GM15510 (cell line): ENCODE measurements around the gene APBB2.

ENCODE experiments used
- POLR2A ChIP-seq: IDR thresholded peaks from 3 replicates; pipeline ENCODE4 v1.6.1; 2011; ENCODE audit warnings: borderline replicate concordance; ENCODE audit not compliant: insufficient read length; ENCODE audit errors: extremely low read depth

Gene APBB2

DNA sequence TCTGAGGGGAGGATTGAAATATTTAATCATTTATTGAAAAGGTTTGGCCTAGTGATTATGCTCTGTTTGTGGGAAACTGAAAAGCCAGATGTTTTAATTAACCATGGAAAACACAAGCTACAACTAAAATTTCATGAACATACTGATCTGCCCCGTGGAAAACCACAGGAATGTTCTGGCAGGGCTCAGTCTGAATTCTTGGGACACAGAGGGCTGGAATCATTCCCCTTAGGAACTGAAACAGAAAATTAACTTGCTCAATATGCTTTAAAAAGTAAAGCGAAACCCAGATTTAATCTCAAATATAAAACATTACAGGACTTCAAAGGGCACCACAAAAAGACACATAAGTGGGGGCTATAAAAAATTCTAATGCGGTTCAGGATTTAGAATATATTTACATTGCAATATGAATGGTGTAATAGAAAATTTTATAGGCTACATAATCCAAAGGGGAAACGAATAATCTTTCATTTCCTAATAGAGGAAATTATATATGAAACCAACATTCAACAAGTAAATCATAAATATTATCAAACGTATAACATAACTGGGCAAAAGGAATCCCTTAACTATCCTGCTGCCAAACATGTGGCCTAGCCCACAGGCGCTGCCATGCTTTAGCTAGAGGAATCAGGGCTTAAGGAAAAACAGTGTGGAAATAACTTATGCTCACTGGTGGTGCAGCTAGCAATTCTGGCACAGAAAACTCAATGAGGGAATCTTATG is 70.9 kb downstream of the APBB2 start:
- TF ChIP-seq POLR2A: no peak

DNA sequence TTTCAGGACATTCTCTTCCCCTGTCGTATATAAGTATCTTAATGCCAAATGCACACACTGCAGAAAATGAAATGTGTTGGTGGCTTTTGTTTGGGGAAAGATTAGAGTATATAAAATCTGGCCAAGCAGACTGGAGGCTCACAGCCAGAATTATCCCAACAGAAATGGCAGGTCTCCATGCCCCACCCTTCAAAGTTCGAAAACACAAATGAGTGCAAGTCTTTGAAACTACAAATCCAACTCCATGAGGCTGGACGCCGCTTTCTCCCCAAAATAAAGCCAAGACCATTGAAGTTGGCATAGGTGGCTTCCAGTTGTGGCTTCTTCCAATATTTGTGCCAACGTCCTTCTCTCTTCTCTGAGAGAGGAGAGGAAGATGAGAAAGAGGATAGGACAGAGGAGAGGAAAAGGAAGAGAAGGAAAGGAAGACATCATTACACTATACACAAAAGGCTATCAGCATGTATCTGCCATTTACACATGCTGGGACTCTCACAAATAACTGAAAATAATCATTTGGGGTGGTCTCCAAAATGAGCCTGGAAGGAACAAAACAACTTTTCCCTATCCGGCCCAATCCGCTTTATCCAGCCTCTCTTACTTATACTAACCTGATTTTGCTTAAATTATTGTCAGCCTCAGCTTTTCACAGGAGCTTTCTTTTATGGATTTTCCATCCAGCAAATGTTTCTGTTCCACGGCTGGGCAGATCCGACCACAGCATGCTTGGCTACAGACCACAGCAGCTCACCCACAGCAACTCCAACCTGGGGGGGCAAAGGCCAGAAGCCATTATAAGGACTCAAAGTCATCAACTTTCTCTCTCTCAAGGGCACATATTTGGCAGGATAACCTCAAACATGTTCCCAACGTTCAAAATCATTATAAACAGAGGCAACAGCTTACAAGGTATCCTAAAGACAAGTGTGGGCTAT is 71.7 kb downstream of the APBB2 start:
- TF ChIP-seq POLR2A: no peak

GRCh38 chr4:41141900-41142299 is 72.4 kb downstream of the APBB2 start:
- TF ChIP-seq POLR2A: no peak

DNA sequence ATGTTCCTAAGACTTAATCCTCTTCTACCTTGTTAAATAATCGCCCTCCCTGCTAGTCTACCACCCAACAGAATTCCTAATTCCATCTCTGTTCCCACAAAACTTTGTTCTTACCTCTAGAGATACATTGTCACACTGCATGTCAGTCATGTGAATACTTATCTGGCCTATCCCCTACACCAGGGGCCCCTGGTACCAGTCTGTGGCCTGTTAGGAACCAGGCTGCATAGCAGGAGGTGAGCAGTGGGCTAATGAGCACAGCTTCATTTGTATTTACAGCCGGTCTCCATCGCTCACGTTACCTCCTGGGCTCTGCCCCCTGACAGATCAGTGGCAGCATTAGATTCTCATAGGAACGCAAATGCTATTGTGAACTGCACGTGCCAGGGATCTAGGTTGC is 73.9 kb downstream of the APBB2 start:
- TF ChIP-seq POLR2A: no peak

GRCh38 chr4:41137879-41138278 is 76.5 kb downstream of the APBB2 start:
- no peak for TF ChIP-seq POLR2A

GRCh38 chr4:41136456-41136855 is 77.9 kb downstream of the APBB2 start:
- no peak for TF ChIP-seq POLR2A

- TF ChIP-seq POLR2A: no peak
Measured at GRCh38 chr4:41135801-41136200, 78.5 kb downstream of the APBB2 start.

GRCh38 chr4:41134581-41134980 is 79.8 kb downstream of the APBB2 start:
- TF ChIP-seq POLR2A: no peak

DNA sequence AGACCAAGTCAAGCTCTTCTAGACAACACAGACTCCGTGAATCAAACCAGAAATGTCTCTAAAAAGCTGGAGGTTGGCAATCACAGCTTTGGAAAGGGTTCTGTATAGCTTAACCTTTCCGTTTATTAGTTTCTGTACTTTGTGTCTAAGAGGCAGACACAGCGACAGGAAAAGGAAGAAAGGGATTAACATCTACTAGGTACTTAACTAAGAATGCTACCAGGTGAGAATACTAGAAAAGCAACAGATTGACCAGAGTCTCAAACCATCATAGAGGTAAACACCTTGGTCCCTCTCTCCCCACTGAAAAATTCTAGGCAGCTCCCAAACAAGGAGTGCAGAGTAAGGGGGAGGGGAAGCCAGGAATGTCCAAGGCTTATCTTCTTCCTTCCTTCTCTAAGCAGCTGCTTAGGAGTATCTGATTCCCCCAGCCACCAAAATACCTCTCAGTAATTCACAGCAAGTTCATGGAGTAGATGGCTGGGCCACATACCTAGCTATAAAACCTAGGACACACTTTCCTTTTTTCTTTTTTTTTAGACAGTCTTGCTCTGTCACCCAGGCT is 80.8 kb downstream of the APBB2 start:
- no peak for TF ChIP-seq POLR2A

DNA sequence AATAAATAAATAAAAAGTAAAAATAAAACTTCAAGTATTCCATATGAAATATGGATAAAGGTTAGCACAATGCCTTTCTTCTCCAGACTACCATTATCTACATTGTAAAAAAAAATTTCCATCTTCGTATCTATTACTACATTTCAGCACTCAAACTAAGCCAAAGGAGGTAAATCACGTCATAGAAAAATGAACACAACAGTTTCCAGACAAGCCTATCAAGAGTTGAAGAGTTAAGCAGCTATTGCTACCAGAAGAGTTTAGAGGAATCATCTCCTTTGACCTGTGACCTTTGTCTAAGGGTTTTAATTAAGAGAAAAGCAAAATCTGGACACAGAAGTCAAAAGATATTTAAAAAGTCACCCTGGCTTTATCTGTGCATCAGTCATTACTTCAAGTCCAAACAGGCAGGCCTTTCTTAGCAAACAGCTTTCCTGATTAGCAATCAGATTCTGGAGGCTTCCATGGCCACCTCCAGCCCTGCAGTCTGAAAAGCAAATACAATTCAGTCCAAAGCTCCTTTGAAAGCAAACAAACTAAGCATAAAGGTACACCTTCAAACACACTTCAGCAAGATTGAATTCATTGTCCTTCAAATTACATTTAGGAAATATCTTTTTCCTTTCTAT is 82.2 kb downstream of the APBB2 start:
- no peak for TF ChIP-seq POLR2A

- TF ChIP-seq POLR2A: no peak
Measured at GRCh38 chr4:41129936-41130440, 84.4 kb downstream of the APBB2 start.

DNA sequence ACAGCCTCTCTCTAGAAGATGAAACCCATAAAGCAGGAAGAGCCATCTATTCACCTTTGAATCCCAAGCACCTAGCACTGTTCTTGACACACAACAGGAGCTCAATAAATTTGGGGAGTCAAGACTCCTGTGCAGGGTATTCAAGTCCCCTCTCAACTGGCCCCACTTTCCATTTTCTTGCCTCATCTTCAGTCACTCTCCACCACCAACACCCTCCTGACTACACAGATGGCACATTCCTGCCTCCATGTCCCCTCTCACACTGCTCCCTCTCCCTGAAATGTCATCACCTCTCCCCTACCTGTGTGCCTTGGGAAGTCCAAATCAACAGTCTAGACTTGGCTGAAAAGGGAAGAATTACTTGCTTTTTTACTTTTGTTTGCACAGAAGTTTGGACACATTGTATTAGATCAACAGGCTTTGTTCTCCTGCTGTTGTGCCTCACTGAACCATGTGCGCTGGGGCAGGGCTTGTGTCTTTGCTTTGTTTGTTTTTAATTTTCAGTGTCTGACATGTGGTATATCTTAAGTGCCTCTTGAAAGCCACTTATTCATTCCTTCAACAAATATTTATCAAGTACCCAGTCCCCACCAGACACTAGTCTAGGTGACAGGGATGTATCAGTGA is 85.1 kb downstream of the APBB2 start:
- no peak for TF ChIP-seq POLR2A

DNA sequence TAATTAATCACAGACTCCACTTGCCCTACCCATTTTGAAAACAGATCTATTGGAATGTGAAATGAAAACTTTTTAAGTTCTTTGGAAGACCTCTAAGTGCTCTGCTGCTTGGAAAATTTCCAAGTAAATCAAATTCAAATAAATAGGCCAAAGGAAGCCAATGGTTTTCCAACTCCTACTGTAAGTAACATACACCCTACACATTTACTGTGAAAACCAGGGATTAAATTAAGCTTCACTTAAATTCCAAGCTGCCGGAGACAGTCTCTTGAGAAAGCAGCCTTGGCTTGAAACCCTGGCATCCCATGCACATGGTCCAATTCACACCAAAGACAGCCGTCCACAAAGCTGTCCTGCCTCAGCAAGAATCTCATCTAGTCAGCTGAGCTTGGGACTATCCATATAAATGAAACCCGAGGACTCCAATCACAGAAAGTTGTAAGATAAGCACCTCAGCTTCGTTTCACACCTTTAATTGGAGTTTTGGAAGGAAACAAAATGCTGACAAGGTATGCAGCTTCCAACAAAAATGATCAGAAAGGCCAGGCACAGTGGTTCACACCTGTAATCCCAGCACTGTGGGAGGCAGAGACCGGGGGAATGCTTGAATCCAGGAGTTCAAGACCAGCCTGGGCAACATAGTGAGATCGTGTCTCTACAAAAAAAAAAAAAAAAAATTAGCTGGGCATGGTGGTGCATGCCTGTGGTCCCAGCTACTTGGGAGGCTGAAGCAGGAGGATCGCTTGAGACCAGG is 88.6 kb downstream of the APBB2 start:
- no peak for TF ChIP-seq POLR2A
